Stimulated activated CD8-positive, alpha-beta memory T cell treated with anti-CD3 and anti-CD28 coated beads, Interleukin-15, amount 100 ng/mL, for 48 hours (primary cell): Measurements from ENCODE around the gene TBC1D4.
"Not testable (repeated sequence)": the region's sequence is repeated elsewhere in the genome, so short reads cannot be mapped to it uniquely, and the experiment has no call there.

Experiments
- DNase-seq, 2 donors: peaks; one replicate each; pipeline ENCODE4 v3.0.0-alpha.2; 2020; ENCODE audit warnings: low read depth in 2 of 2

TBC1D4 gene

DNA sequence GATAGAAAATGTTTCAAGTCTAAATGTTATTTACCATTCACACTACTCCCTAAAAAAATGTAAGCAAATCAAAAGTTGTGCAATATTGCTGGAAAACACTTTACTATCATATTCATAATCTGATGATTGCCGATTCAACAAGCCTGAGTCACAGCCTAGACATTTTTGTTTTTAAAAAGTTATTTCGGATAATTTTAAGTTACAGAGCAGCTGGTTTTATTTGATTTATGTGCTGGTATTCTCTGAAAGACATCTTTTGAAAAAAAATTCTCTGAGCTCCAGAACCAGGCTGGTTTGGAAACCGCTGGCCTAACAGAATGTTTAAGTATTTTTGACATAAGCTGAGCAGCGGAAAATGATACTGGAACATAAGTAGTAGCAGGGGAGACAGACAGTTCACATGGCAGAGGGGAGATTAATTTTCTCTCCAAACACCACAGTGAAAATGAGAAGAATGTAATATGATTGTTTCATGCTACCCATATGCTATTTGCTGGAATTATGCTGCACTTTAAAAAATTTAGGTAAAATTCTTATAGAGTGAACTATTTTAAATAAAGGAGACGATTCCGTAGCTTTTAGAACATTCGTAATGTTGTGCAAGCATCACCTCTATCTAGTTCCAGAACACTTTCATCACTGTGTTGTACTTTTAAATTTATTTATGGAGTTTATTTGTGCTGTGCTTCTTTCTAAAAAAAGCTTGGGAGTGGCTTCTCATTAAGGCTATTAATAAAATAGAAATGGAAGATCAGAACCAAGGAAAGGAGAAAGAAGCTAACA is 36.1 kb downstream of the TBC1D4 start:
- no peak for DNase-seq

DNA sequence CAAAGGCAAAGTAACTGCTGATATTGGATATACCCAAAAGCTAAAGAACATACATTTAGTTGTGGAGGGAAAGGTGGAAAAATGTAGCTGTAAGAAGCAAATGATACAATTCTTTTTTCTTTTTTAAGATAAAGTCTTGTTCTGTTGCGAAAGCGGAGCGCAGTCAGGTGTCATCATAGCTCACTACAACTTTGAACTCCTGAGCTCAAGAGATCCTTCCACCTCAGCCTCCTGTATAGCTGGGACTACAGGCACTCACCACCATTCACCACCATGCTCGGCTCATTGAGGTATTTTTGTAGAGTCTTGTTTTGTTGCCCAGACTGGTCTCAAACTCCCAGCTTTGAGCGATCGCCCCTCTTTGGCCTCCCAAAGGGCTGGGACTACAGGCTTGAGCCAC is 38.0 kb downstream of the TBC1D4 start:
- no peak for DNase-seq

DNA sequence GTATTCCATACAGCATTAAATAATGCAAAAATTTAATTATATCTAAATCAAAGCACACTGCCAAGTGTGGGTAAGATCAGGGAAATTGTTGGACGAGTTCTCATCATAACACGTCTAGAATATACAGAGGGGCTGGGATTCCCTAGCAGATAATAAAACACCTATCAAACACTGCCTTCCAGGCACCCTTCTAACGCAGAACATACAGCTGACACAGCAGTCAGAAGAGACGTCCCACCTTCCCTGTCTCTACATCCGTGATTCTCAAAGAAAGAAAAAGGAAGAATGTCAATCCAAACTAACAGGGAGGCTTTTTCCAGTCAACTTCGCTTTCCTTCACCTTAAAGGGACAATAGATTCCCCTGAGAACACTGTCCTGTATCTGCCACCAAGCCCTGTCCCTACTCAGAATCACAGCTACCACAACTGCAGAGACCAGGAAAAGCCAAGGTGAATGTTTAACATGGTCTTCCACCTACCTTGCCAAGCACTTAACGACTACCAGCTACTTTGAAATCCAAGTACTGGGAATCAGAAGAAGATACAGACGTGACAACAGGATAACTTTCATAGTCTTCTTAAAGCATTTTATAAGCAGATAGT is 38.5 kb downstream of the TBC1D4 start:
- no peak for DNase-seq

DNA sequence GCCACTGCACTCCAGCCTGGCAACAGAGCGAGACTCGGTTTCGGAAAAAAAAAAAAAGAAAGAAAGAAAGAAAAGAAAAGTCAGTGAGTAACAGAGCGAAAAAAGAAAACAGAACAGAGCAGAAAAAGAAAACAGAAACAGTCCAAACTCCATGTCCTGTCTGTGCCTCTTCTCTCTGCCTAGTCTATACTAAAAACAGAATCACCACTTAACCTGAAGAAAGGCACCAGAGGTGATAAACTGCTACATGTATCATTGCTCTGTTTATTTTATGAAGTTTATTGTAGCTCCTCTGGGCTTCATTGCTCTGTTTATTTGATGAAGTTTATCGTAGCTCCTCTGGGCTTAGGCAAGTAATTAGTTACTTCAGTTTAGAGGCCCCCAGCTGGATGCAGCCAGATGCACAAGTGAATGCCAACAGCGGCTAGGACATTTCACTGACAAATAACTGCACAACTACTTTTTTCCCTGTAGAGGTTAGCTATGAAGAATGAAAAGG is 39.2 kb downstream of the TBC1D4 start:
- no peak for DNase-seq

DNA sequence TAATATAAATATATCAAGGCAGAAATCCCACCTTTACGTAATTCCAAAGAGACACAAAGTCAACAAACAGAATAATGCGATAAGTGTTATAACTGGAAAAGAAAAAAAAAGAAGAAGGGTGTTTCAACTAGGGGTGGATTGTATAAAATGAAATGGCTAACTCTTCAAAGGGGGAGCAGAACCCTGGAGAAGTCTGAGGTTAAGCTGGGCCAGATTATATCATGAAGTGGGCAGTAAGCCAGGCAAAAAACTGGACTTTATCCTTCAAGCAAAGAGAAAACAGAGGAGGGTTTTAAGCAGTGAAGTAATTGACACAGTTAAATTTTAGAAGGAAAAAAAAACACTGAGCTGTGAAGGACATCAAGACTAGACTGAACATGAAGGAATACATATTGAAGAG is 41.9 kb downstream of the TBC1D4 start:
- DNase-seq: no peak

DNA sequence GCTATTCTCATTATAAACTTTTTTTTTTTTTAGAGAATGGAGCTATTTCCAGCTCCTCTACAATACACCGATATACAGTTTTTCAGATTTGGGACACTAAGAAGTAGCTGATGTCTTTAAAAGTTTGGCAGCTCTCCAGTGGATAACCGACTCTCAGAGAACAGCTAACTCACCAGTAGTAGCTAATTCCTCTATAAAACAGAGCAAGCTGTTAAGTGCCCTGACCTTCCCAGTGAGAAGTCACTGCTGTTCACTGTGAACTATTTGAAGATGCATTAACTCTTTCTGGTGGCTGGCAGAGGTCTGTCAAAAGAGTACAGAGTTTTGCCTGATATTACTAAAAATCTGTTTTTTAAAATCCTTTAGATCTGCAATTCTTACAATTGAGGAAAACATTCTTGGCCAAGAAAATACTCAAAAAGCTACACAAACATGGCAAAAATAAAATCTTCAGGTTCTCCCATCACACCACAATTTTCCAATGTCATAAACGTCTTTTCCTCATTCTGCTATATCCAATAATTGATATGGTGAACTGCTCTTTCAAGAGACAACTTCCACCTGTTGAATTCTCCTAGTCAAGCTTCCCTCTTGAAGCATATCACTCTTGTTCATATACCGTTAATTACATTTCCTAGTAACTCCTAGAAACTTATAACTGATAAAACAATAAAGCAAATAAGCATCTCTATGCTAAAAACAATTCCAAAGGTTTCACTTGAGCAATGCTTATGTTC is 44.2 kb downstream of the TBC1D4 start:
- DNase-seq: no peak

DNA sequence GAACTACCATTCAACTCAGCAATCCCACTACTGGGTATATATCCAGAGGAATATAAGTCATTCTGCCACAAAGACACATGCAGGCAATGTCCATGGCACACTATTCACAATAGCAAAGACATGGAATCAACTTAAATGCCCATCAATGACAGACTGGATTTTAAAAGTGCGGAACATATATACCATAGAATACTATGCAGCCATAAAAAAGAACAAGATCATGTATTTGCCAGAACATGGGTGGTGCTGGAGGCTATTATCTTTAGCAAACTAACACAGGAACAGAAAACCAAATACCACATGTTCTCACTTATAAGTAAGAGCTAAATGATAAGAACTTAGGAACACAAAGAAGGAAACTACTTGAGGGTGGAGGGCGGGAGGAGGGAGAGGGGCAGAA is 47.8 kb downstream of the TBC1D4 start:
- DNase-seq: not testable (repeated sequence)

DNA sequence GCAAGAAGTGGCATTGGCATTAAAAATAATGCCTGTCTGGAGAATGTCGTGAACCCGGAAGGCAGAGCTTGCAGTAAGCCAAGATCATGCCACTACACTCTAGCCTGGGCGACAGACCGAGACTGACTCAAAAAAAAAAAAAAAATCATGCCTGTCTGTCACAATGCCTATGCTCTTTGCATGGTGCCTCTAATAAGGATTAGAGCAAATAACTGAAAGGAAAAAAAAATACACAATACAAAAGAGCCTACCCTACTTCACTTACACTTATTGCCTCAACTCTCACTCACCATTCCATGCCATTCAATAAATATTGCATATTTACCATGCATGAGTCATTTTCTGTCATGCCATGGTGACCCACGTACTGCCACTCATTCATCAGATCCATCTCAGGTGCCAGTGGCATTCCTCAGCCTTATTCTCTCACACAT is 49.1 kb downstream of the TBC1D4 start:
- DNase-seq: no peak

DNA sequence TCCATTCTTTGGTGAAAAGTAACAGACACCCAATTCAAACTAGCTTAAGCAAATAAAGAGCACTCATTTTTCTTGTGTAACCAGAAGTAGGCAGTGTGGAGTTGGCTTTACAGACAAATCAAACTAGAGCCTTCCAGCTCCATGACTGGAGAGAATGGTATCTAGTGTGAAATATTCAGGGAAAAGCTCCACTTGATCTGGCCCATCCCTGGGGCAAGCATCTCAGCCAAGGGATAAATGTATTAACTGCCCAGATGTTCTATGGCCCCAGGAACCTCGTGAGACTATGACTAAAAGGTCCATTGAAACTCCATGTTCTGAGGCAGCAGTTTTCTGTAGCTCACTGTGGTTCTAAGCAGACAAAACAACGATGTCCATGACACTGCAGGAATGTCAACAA is 49.9 kb downstream of the TBC1D4 start:
- DNase-seq: no peak

DNA sequence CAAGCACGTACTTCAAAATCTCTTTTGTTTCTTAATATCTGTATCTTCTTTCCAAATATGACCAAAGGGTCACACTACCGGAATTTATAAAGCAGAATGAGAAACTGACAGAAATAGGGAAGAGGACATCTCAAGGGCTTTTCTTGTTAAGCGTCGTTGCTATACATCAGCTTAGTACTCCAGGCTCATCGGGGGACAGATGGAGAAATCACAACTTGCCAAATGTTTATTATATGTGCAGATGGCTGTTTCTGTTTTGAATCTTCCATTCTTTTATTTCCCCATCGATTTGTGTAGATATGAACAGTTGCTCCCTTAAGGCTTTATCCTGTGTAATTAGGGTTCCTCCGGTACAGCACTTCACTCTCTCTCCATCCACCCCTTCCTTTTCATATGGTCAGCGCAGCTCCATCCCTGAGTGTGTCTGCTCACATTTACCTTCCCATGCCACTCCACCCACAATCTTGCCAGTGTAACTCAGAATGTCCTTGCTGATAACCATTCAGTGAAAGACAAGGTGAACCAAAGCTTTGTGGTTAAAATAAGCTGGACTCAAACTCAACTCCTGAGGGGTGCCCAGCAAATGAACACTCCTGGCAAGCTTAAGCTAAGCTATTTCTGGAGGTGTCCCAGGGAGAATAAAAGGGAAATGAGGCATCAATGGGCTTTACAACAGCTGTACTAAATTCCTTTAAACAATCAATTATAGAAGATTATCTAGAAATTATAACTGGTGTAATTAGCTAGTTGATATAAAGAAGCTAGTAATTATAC is 51.3 kb downstream of the TBC1D4 start:
- DNase-seq: no peak

DNA sequence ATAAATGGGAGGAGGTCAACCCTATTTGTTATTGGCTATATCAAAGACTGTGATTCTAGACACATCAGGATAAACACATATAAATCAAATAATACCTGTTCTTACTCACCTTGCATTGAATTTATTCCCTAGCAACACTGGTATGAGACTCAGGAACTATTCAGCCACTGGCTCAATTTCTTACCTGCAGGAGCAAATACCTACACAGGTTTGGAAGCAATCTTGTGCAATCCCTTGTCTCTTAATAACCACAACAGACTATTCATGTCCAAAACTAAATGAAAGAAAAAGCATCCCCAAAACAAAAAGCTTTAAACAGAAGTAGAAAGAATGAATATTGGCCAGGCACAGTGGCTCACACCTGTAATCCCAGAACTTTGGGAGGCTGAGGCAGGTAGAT is 55.5 kb downstream of the TBC1D4 start:
- DNase-seq: no peak

DNA sequence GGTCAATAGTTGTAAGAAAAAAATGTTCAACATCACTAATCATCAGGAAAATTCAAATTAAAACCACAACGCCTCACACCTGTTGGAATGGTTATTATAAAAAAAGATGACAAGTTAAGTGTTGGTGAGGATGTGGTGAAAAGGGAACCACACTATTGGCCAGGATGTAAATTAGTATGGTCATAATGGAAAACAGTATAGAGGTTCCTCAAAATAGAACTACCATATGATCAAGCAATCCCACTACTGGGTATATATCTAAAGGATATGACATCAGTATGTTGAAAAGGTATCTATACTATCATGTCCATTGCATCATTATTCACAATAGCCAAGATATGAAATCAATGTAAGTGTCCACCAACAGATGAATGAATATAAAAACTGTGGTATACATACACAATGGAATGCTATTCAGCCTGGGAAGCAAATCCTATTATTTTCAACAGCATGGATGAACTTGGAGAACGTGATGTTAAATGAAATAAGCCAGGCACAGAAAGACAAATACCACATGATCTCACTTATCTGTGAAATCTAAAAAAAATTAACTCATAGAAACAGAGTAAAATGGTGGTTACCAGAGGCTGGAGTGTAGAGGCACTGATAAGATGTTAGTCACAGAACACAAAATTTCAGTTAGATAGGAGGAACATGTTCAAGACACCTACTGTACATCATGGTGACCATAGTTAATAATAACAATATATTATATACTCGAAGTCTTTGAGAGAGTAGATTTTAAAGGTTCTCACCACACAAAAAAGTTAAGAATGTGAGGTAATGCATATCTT is 56.6 kb downstream of the TBC1D4 start:
- no peak for DNase-seq

DNA sequence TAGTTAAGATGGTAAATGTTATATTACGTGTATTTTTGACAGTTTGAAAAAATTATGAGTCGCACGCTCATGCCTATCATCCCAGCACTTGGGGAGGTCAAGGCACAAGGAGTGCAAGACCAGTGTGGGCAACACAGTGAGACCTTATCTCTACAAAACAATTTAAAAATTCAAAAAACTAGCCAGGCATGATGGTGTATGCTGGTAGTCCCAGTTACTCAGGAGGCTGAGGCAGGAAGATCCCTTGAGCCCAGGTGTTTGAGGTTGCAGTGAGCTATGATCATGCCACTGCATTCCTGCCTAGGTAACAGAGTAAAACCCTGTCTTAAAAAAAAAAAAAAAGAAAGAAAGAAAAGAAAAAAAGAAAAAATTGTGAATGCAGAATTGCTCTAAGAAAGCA is 58.0 kb downstream of the TBC1D4 start:
- DNase-seq: no peak

DNA sequence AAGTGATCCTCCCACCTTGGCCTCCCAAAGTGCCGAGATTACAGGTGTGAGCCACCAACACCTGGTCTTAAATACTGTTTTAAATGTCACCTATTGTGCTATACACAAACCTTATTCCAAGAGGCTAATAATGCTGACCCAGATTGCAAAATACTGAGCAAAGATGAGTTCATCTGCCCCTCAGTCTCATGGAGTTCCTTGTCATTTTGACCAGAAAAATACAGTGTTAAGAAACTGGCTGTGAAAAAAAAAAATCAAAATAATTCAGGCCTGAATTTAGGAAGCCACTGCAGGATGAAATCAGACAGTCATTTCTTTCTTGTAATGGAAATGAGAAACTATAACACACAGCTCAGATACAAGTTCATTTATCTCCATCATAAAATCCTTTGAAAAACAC is 59.9 kb downstream of the TBC1D4 start:
- no peak for DNase-seq

DNA sequence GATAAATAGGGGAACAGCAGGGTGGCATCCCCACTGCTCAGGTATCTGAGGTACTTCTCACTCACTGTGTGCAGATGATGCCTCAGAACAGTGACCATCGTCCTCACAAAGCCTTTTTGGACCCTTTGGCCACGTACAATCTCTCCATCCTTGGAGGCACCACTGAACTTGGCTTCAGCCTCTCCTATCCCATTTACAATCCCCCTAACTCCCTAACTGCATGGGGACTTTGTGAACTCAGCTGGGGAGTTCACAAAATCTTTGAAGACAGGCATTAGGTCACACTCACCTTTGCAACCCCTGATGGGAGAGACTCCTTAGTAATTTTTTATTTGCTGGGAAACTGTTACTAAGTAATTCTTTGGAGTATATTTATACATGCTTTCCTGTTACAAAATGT is 60.8 kb downstream of the TBC1D4 start:
- no peak for DNase-seq

DNA sequence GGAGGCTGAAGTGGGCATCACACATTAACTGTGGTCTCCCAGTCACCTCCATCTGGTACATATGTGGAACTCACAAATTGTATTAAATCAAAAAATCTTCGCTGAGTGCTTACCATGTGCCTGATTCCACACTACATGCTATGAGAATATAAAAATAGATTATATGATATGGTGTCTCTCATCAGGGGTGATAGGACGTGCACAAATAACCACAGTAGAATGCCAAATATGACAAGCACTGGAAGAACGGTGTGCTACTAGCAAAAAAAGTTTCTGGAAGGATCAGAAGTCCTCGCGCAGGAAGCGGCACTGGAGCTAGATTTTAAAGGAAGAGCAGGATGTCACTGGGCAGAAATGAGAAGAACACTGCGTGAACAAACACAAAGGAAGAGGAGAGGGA is 62.3 kb downstream of the TBC1D4 start:
- DNase-seq: no peak

DNA sequence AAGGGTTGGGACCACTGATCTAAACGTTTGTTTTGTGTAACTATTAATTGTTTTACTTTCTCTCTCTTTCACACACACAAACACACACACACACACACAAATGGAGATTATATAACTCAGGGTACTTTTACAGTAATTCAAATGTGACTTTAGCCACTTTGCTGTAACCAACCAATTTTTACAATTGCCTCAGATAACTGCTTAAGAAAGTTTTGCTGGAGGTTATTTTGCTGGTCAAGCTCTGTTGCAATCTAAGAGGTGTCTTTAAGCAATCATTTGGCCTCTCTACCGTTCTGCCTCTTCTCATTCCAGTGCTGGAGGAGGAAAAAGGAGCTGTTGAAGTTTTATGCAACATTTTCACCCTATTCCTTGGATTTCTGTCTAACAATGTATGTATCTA is 63.0 kb downstream of the TBC1D4 start:
- DNase-seq: no peak

DNA sequence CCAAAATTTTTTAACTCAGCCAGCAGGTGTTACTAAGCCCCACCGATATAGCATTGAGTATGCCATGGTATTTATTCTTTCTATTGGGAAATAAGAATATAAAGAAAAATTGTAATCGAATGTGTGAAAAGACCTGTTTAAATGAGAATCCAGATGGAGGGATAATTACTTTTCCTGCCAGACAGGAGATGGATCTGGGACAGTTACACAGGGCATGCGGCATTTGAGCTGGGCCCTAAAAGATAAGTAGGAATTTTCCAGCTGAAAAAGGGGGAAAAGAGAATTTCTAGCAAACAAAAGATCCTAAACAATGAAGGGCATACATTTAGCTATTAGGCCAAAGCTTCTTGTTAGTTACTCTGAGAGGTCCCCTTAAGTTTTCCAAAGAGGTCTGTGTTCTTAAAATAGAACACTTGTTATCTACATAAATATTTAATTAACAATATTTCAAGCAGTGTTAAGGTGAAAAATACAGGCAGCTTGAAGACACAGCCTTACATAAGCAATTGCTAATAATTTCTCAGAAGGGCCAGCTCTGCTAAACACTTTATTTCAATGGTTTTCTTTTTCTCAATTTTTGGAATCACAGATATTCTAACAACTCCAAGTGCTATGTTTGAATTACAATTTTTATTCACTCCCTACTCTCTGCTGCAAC is 63.7 kb downstream of the TBC1D4 start:
- no peak for DNase-seq

DNA sequence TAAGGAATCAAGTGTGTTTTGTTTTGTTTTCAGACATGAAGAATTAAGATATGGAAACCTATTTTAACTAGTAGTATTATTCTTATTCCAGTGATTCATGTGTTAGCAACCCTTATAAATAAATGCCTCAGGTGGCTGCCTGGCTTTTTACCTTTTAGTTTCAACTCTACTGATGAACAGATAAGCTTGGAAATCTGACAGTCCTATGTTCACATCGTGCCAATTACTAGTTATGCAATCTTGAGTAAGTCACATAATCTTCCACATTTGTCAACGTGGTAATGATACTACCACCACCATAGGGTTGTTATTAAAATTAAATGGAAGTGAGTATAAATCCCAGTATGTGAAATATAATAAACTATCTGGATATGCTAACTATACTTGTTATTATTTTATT is 64.3 kb downstream of the TBC1D4 start:
- DNase-seq: no peak

DNA sequence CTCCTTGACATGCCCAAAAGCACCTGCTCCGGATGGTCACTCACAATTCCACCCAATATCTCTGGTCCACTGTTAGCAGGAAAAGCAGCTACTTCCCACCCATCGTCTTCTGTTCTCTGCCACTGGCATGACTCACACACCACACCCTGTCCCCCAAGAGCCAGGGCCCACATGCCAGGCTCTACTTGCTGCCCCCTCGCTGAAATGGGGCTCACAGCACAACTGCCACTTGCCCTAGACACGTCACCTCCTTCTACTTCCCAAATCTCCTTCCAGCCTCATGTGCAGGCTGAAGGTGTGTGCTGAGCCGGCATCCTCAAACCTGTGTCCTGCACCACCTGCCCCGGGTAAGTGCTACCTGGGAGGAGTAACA is 65.0 kb downstream of the TBC1D4 start:
- no peak for DNase-seq
